ENCODE data around the gene ARHGAP26.
A peak's percentile ranks its signal among the peaks of the same experiment; 100 is the strongest.

ARHGAP26 gene

DNA sequence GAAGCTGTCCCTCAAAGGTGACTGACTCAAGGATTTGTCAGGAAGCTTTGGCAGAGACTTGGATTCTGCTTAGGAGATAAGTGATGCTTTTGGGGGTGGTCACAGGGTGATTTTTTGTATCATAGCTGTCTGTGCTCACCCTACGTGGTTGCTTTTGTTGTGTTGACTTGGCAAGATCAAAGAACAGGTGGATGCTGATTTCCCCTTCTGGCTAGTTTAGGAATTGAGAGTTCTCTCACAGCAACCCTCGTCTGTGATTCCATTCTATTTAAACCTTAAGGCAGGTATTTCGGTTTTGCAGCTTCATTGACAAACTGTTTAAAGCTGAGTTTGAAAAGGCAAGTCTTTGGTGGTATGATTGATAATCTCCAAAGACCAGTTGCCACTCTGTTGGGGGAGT lies 27.2 kb downstream of the ARHGAP26 start:
- Histone ChIP-seq H3K27ac (peak overlapping the region; percentile 97), H3K4me1 (ENCODE audit: control insufficient read depth in 1 of 2, insufficient read depth in 1 of 2, low read depth in 1 of 2, low read length in 1 of 2) (peaks cover 89 to 93% of the 10 kb centered on the region in 2 experiments), H3K4me3 (ENCODE audit: low read depth in 1 of 2, low read length in 1 of 2) (peak overlapping the region; percentile 59 to 63), H3K9me3 (no peaks in the 10 kb centered on the region), H3K27me3 (no peaks in the 10 kb centered on the region), H3K36me3 (peaks cover 11% of the 10 kb centered on the region)
- peak; percentile 32 for TF ChIP-seq CTCF (IDR thresholded peaks at IDR 0.05)

- Histone ChIP-seq H3K27ac (peak overlapping the region; percentile 97), H3K4me3 (ENCODE audit: low read depth in 1 of 2, low read length in 1 of 2) (peak overlapping the region; percentile 59 to 63)
Measured at GRCh38 chr5:142798099-142798770, 28.1 kb downstream of the ARHGAP26 start.

GRCh38 chr5:142800776-142801494 lies 30.8 kb downstream of the ARHGAP26 start:
- no peak for TF ChIP-seq CTCF (IDR thresholded peaks at IDR 0.05)
- Histone ChIP-seq H3K4me1 (ENCODE audit: control insufficient read depth in 1 of 2, insufficient read depth in 1 of 2, low read depth in 1 of 2, low read length in 1 of 2) (peaks cover 100% of the 10 kb centered on the region in 2 experiments), H3K4me3 (ENCODE audit: low read depth in 1 of 2, low read length in 1 of 2) (peak overlapping the region; percentile 59 to 63), H3K36me3 (no peaks in the 10 kb centered on the region), H3K9me3 (no peaks in the 10 kb centered on the region), H3K27me3 (no peaks in the 10 kb centered on the region), H3K27ac (peak overlapping the region; percentile 97)

More at GRCh38 chr5:142798099-142798770, 28.1 kb downstream of the ARHGAP26 start:
- Histone ChIP-seq H3K4me1 (ENCODE audit: control insufficient read depth in 1 of 2, insufficient read depth in 1 of 2, low read depth in 1 of 2, low read length in 1 of 2) (peaks cover 97% of the 10 kb centered on the region in 2 experiments), H3K9me3 (no peaks in the 10 kb centered on the region), H3K27me3 (no peaks in the 10 kb centered on the region), H3K36me3 (peaks cover 6% of the 10 kb centered on the region)
- TF ChIP-seq CTCF (IDR thresholded peaks at IDR 0.05): peak; percentile 51

GRCh38 chr5:142801495-142801871 lies 31.3 kb downstream of the ARHGAP26 start:
- peak overlapping the region; percentile 97 for H3K27ac ChIP-seq
- no peaks in the 10 kb centered on the region for H3K36me3 ChIP-seq
- peak overlapping the region; percentile 8 to 59 for H3K4me3 ChIP-seq (ENCODE audit: low read depth in 1 of 2, low read length in 1 of 2)
- no peaks in the 10 kb centered on the region for H3K27me3 ChIP-seq
- no peaks in the 10 kb centered on the region for H3K9me3 ChIP-seq
- no peak for TF ChIP-seq CTCF (IDR thresholded peaks at IDR 0.05)
- peaks cover 100% of the 10 kb centered on the region in 2 experiments for H3K4me1 ChIP-seq (ENCODE audit: control insufficient read depth in 1 of 2, insufficient read depth in 1 of 2, low read depth in 1 of 2, low read length in 1 of 2)

- Histone ChIP-seq H3K4me1 (ENCODE audit: control insufficient read depth in 1 of 2, insufficient read depth in 1 of 2, low read depth in 1 of 2, low read length in 1 of 2) (peaks cover 100% of the 10 kb centered on the region in 2 experiments), H3K36me3 (no peaks in the 10 kb centered on the region), H3K27me3 (no peaks in the 10 kb centered on the region), H3K27ac (peak overlapping the region; percentile 97), H3K4me3 (ENCODE audit: low read depth in 1 of 2, low read length in 1 of 2) (peak overlapping the region; percentile 42 to 59), H3K9me3 (no peaks in the 10 kb centered on the region)
- TF ChIP-seq CTCF (IDR thresholded peaks at IDR 0.05): peak; percentile 48
Measured at GRCh38 chr5:142803428-142804125, 33.4 kb downstream of the ARHGAP26 start.

All from neutrophil (primary cell).